Measurements from ENCODE around the gene ZNF628.

DNA sequence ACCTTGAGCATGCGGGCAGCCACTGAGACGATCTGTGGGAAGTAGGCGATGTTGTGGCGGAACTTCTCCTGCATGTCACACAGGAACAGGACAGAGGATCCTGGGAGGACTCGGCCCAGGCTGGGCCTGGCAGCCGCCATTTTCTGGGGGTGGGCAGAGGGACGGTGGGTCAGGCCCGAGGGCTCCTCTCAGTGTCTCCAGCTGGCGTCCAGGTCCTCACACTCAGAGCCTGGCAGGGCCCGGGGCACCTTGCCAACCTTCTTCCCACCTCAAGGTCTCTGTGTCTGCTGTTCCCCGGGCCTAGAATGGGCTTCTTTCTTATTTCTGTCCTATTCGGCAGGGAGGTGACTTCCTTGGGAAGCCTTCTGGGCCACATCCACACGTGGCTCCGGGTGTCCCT, 20.1 kb upstream of the ZNF628 start:
- TF ChIP-seq CTCF (IDR thresholded peaks at IDR 0.05) (no peak), EP300 (IDR thresholded peaks at IDR 0.05) (no peak), POLR2A (IDR thresholded peaks at IDR 0.05; ENCODE audit: low read depth) (no peak), POLR2AphosphoS5 (IDR thresholded peaks at IDR 0.05) (no peak)
